IMR-90 (cell line): ENCODE data around the gene PSMD8. TPM values are rescaled to one million over a fixed set of nuclear protein-coding genes. Genes with fewer than 3 reads are reported as not detected.

Experiments used
- ATAC-seq: fragments of 200-7000 bp; cut with Tn5 transposase; 2 replicates; pipeline ENCODE4 v1.9.1; 2020; ENCODE audit warnings: low read depth, mild to moderate bottlenecking, moderate library complexity
- BruUV-seq: library from RNA; stranded (reverse); fragments of 400-500 nt; replicated peaks from 2 replicates; lab custom pipeline; 2021; lab: Mats Ljungman, UMichigan
- CTCF ChIA-PET: fragments of 300-600 bp; formaldehyde crosslinking; extraction: SDS; loops from one replicate; lab custom pipeline; 2021; ENCODE audit warnings: antibody characterized with exemption; lab: Yijun Ruan, JAX
- POLR2A ChIA-PET: fragments of 300-600 bp; sonication (Branson Sonifier 250); formaldehyde crosslinking; loops from one replicate; lab custom pipeline; 2022; ENCODE audit warnings: antibody characterized with exemption; ENCODE audit not compliant: unreplicated experiment; lab: Charles Lee
- DNase-seq: peaks from one replicate; pipeline ENCODE4 v3.0.0; 2013
- H2AFZ ChIP-seq: replicated peaks from 2 replicates; pipeline ENCODE3; 2013; ENCODE audit warnings: low read length, mild to moderate bottlenecking; ENCODE audit not compliant: poor library complexity
- H2AK5ac ChIP-seq: 2 replicates; pipeline ENCODE4 v1.6.1; 2013; ENCODE audit warnings: low read depth, low read length, inconsistent platforms
- H2AK9ac ChIP-seq: replicated peaks from 2 replicates; pipeline ENCODE3; 2013; ENCODE audit warnings: mild to moderate bottlenecking, low read depth, low read length, moderate library complexity; ENCODE audit not compliant: poor library complexity
- H2BK120ac ChIP-seq: 2 replicates; pipeline ENCODE4 v1.6.1; 2013; ENCODE audit warnings: low read depth, low read length, inconsistent platforms
- H2BK15ac ChIP-seq: 3 replicates; pipeline ENCODE4 v1.6.1; 2013; ENCODE audit warnings: low read depth, low read length, inconsistent platforms
- H2BK20ac ChIP-seq: 2 replicates; pipeline ENCODE4 v1.6.1; 2013; ENCODE audit warnings: low read depth, mild to moderate bottlenecking, inconsistent platforms, low read length, moderate library complexity
- H2BK5ac ChIP-seq: 2 replicates; pipeline ENCODE4 v1.6.1; 2013; ENCODE audit warnings: mild to moderate bottlenecking, low read depth, low read length, inconsistent platforms; ENCODE audit not compliant: poor library complexity, severe bottlenecking
- H3K14ac ChIP-seq: replicated peaks from 2 replicates; pipeline ENCODE4 v1.6.1; 2013; ENCODE audit warnings: low read depth, low read length, inconsistent platforms
- H3K18ac ChIP-seq: 2 replicates; pipeline ENCODE4 v1.6.1; 2013; ENCODE audit warnings: low read depth, low read length, control low read depth
- H3K23ac ChIP-seq: 2 replicates; pipeline ENCODE4 v1.6.1; 2013; ENCODE audit warnings: low read depth, low read length, inconsistent platforms
- H3K27ac ChIP-seq: 2 replicates; pipeline ENCODE4 v1.5.1; 2013; ENCODE audit warnings: mild to moderate bottlenecking, control low read depth, low read length; ENCODE audit not compliant: insufficient read depth
- H3K27me3 ChIP-seq: 2 replicates; pipeline ENCODE4 v1.6.1; 2013; ENCODE audit warnings: low read length; ENCODE audit not compliant: control insufficient read depth, insufficient read depth
- H3K36me3 ChIP-seq: 2 replicates; pipeline ENCODE4 v1.6.1; 2013; ENCODE audit warnings: low read length, mixed read lengths; ENCODE audit not compliant: control insufficient read depth, insufficient read depth
- H3K4ac ChIP-seq: 2 replicates; pipeline ENCODE4 v1.6.1; 2013; ENCODE audit warnings: low read depth, low read length, inconsistent platforms
- H3K4me1 ChIP-seq: 2 replicates; pipeline ENCODE4 v1.6.1; 2013; ENCODE audit warnings: low read length, mixed read lengths; ENCODE audit not compliant: control insufficient read depth, insufficient read depth
- H3K4me2 ChIP-seq: 2 replicates; pipeline ENCODE4 v1.6.1; 2013; ENCODE audit warnings: low read depth, mild to moderate bottlenecking, control low read depth, low read length, moderate library complexity
- H3K4me3 ChIP-seq: 2 replicates; pipeline ENCODE4 v1.5.1; 2013; ENCODE audit warnings: low read depth, mild to moderate bottlenecking, control low read depth, low read length, moderate library complexity; ENCODE audit not compliant: insufficient read depth
- H3K56ac ChIP-seq: 2 replicates; pipeline ENCODE4 v1.6.1; 2013; ENCODE audit warnings: low read length, inconsistent platforms; ENCODE audit not compliant: insufficient read depth; ENCODE audit errors: extremely low read depth
- H3K79me1 ChIP-seq, 2 experiments: 2 replicates each; pipeline ENCODE4 v1.6.1; 2013; ENCODE audit warnings: low read length in 2 of 2, inconsistent platforms in 1 of 2, low read depth in 1 of 2
- H3K9ac ChIP-seq: 2 replicates; pipeline ENCODE4 v1.6.1; 2013; ENCODE audit warnings: low read depth, low read length, control low read depth
- H3K9me1 ChIP-seq: 2 replicates; pipeline ENCODE4 v1.6.1; 2013; ENCODE audit warnings: low read length, inconsistent platforms; ENCODE audit not compliant: insufficient read depth
- H3K9me3 ChIP-seq: 2 replicates; pipeline ENCODE4 v1.6.1; 2013; ENCODE audit warnings: low read length; ENCODE audit not compliant: control insufficient read depth, insufficient read depth
- H4K20me1 ChIP-seq: 2 replicates; pipeline ENCODE4 v1.6.1; 2013; ENCODE audit warnings: low read length, inconsistent platforms; ENCODE audit not compliant: insufficient read depth
- H4K5ac ChIP-seq: 2 replicates; pipeline ENCODE4 v1.6.1; 2013; ENCODE audit warnings: mild to moderate bottlenecking, low read depth, low read length, control low read depth
- H4K8ac ChIP-seq, 2 experiments: 2 replicates each; pipeline ENCODE4 v1.6.1; 2013; ENCODE audit warnings: low read depth in 2 of 2, low read length in 2 of 2, control low read depth in 1 of 2, inconsistent platforms in 1 of 2
- H4K91ac ChIP-seq: 2 replicates; pipeline ENCODE4 v1.6.1; 2013; ENCODE audit warnings: low read depth, low read length, inconsistent platforms; ENCODE audit not compliant: insufficient read depth
- MXI1 ChIP-seq: IDR thresholded peaks from 2 replicates; pipeline ENCODE4 v1.6.1; 2012; ENCODE audit warnings: low read depth, mild to moderate bottlenecking, low read length, moderate library complexity, borderline replicate concordance
- WGBS, 2 experiments: methylation state at CpG; one replicate each; pipeline versions ENCODE4 v1.1.5 to v1.1.7; 2013; ENCODE audit warnings: missing lambda C conversion rate in 2 of 2; ENCODE audit not compliant: insufficient read length in 1 of 2; ENCODE audit errors: extremely low coverage in 2 of 2; 5-methylcytosine and 5-hydroxymethylcytosine counted together
- dilution Hi-C: fragments of 300-500 bp; cut with HindIII; formaldehyde crosslinking; loops from one replicate; pipeline ENCODE4 v1.14.3; 2018; ENCODE audit warnings: low sequenced_read_pairs; ENCODE audit not compliant: unreplicated experiment
- in situ Hi-C: fragments of 300-500 bp; cut with MboI; formaldehyde crosslinking; loops from 3 replicates; pipeline ENCODE4 v1.14.3; 2019; ENCODE audit warnings: low sequenced_read_pairs, inconsistent platforms, mixed read lengths
- intact Hi-C: fragments of 100-400 bp; cut with micrococcal nuclease; formaldehyde crosslinking; loops from 2 replicates; pipeline ENCODE4 v1.10.0; 2022
- polyA plus RNA-seq, 3 experiments: library from polyadenylated mRNA; depleted of rRNA; stranded (reverse); fragments of >200 nt; gene quantifications; 2 replicates each; pipeline ENCODE4 v1.2.3, GENCODE V29; 2012; ENCODE audit warnings: low replicate concordance in 1 of 3
- total RNA-seq: library from RNA; depleted of rRNA; stranded (reverse); fragments of >200 nt; gene quantifications from 2 replicates; pipeline ENCODE4 v1.2.3, GENCODE V29; 2012

PSMD8 gene
- total and polyA plus RNA-seq, 2 of the 4 experiments (the other 2 are of a cell fraction), result 475 to 644 TPM

DNA sequence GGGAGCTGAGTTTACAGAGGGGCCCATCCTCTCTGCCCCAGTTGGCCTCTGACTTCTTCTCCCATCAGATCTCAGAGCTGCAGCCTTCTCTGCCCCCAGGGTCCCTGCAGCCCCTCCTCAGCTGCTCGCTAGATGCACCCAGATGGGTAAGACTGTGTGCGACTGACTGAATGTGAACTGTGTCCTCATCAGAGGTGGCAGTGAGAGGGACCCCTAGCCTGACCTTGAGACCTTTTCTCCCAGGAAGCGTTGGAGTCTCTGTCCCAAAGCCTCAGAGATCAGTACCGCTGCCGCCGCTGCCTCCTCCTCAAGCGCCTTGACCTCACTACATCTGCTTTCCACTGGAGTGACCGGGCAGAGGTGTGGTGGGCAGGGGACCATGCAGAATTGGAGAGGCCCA is 30.9 kb downstream of the PSMD8 start:
- no peak overlapping the region for H2BK5ac ChIP-seq
- H3K9me3 ChIP-seq, result no peaks in the 10 kb centered on the region
- dilution Hi-C loops, result no loop called here
- H4K20me1 ChIP-seq, result no peaks in the 10 kb centered on the region
- 80% methylated on average over 2 of the region's 8 CpGs; no CpG with 5 or more reads in 1 of the 2 experiments for whole genome bisulfite sequencing, 2 experiments
- H3K4me3 ChIP-seq, result no peak overlapping the region
- in situ Hi-C loops, result loop anchor here (25.0 kb wide), 1 partner anchor 532 kb away; the partner anchor contains the start of genes MRPS12 and SARS2
- no peak for ATAC-seq
- H2AK5ac ChIP-seq, result no peak overlapping the region
- H3K56ac ChIP-seq, result no peak overlapping the region
- no peak overlapping the region for H4K91ac ChIP-seq
- ChIA-PET POLR2A (no interaction called here), CTCF (interaction anchor here (0.5 to 0.8 kb wide), 2 partner anchors 12 to 229 kb away, joined by 3 to 4 read pairs; no protein-coding TSS in a partner anchor)
- H3K9me1 ChIP-seq, result 0 out of 2 replicates have a peak, but pooled peaks cover 3% of the 10 kb centered on the region
- peaks cover 11% of the 10 kb centered on the region; the same call in 1 of the 2 replicates for H3K36me3 ChIP-seq
- H2AFZ ChIP-seq, result no peak overlapping the region
- H4K8ac ChIP-seq, result no peak overlapping the region
- H2BK120ac ChIP-seq, result no peak overlapping the region
- H2AK9ac ChIP-seq, result no peak overlapping the region
- no peak for DNase-seq
- no peak overlapping the region for H4K5ac ChIP-seq
- H3K27ac ChIP-seq, result no peak overlapping the region
- H3K23ac ChIP-seq, result no peak overlapping the region
- H3K79me1 ChIP-seq, result peaks cover 6 to 12% of the 10 kb centered on the region in 2 experiments; a peak in 3 of 4 replicates
- H3K27me3 ChIP-seq, result no peaks in the 10 kb centered on the region
- no peak for TF ChIP-seq MXI1
- no TSS peak for BruUV-seq
- H3K18ac ChIP-seq, result no peak overlapping the region
- H3K9ac ChIP-seq, result no peak overlapping the region
- no peaks in the 10 kb centered on the region for H3K4me1 ChIP-seq
- H2BK15ac ChIP-seq, result no peak overlapping the region
- H3K4ac ChIP-seq, result no peak overlapping the region
- no peak overlapping the region for H3K14ac ChIP-seq
- no peak overlapping the region for H2BK20ac ChIP-seq
- intact Hi-C loops, result no loop called here
- H3K4me2 ChIP-seq, result no peak overlapping the region
